GM19193 (cell line): ENCODE data around the gene NEU4.

ENCODE experiments used
- POLR2A ChIP-seq: IDR thresholded peaks from 4 replicates; pipeline ENCODE4 v1.6.1; 2011; ENCODE audit not compliant: insufficient read depth, insufficient read length; ENCODE audit errors: extremely low read depth

Gene NEU4

GRCh38 chr2:241860184-241861078, 51.4 kb downstream of the NEU4 start:
- no peak for TF ChIP-seq POLR2A

DNA sequence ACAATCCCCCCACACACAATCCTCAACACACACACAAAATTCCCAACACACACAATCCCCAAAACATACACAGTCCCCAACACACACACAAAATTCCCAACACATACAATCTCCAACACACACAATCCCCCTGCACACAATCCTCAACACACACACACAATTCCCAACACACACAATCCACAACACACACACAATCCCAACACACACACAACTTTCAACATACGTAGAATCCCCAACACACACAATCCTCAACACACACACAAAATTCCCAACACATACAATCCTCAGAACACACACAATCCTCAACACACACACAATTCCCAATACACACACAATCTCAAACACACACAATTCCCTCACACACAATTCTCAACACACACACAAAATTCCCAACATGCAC, 52.3 kb downstream of the NEU4 start:
- no peak for TF ChIP-seq POLR2A

DNA sequence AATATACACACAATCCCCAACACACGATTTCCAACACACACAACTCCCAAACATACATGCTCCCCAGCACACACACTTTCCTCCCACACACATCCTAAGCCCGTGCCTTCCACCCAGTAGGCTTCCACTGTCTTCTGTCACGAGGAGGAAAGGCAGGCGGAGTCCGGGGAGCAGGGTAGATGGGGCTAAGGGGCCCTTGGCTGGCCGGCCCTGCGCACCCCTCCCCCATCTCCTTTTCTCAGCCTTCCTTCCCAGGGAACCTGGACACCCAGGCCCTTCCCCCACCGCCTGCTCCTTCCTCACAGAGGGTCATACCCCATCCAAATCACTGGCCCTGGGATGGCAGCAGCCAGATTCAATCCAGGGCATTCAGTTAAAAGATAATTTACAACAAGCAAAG, 53.1 kb downstream of the NEU4 start:
- no peak for TF ChIP-seq POLR2A

GRCh38 chr2:241862775-241863535, 54.0 kb downstream of the NEU4 start:
- TF ChIP-seq POLR2A, result no peak

DNA sequence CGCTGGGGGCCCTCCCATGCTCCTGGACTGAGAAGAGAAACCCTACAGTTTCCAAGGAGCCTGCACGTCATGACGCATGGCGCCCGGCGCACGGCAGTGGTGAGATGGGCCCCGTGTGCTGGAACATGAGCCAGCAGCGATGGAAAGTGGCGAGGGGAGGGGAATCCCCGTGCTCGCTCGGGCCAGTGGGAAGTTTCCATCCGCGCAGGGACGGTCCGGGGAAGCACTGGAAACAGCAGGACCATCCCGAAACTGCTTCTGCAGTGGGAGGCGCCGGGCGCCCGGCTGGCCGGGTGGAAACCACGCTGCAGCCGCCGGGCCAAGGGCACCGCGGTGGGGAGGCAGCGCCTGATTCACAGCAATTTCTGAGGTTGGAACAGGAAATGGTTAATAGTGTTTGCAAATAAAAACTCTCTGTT, 54.6 kb downstream of the NEU4 start:
- no peak for TF ChIP-seq POLR2A

GRCh38 chr2:241864168-241864849, 55.3 kb downstream of the NEU4 start:
- no peak for TF ChIP-seq POLR2A

DNA sequence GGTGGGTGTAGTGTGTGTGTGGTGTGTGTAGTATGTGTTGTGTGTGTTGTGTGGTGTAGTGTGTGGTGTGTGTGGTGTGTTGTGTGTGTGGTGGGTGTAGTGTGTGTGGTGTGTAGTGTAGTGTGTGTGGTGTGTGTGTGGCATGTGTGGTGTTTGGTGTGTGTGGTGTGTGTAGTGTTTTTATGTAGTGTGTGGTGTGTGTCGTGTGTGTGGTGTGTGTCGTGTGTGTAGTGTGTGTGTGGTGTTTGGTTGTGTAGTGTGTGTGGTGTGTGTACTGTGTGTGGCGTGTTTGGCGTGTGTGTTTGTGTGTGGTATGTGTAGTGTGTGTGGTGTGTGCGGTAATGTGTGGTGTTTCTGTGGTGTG, 55.8 kb downstream of the NEU4 start:
- TF ChIP-seq POLR2A, result no peak

DNA sequence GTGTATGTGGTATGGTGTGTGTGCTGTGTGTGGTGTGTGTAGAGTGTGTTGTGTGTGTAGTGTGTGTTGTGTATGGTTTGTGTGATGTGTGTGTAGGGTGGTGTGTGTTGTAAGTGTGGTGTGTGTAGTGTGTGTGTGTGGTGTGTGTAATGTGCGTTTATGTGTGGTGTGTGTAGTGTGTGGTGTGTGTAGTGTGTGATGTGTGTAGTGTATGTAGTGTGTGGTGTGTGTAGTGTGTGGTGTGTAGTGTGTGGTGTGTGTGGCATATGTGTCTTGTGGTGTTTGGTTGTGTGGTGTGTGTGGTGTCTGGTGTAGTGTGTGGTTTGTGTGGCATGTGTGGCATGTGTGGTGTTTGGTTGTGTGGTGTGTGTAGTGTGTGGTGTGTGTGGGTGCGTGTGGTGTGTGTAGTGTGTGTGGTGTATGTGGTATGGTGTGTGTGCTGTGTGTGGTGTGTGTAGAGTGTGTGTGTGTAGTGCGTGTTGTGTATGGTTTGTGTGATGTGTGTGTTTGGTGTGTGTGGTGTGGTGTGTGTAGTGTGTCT, 56.5 kb downstream of the NEU4 start:
- no peak for TF ChIP-seq POLR2A

- TF ChIP-seq POLR2A, result no peak
Observed at GRCh38 chr2:241865957-241866789, 57.2 kb downstream of the NEU4 start.
